Loucy (cell line): ENCODE results near the gene MAPKAP1.

ENCODE experiments used
- CTCF ChIP-seq: fragments of 200-600 bp; sonication (generic); conservative IDR thresholded peaks from 2 replicates; pipeline ENCODE4 v1.5.1; 2014; ENCODE audit warnings: mild to moderate bottlenecking, antibody characterized with exemption, low read length
- EZH2phosphoT487 ChIP-seq: fragments of 200-600 bp; IDR thresholded peaks from 2 replicates; pipeline ENCODE4 v1.6.1; 2018; ENCODE audit warnings: antibody characterized with exemption, mild to moderate bottlenecking, moderate library complexity, borderline replicate concordance

DNA sequence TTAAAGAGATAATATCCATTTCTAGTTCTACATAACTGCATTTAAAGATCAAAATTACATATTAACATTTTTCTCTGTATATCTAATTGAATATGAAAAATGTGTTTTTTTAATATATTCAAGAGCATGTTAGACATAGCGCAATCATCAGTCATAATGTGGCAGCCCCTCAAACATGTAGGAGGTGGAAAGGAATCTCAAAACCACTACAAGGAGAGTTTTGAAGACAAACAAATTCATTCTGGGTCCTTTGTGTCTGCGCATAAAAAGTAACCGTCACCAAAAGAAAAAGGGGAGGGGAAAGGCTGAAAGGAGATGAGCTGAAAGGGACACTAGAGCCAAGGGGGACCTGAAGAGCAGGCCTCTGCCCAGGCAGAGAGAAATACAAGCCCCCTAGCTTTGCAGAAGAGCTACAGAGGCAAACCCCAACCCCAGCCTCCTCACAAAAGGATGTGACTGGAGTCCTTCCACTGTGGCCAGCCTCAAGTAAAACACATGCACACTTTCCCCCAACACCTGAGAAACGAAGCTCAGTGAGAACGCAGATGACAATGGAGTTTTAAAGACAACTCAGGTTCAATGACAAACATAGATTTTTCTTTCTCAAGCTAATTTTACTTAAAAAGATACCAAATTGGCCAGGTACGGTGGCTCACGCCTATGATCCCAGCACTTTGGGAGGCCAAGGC lies 62.0 kb downstream of the MAPKAP1 start:
- no peak for TF ChIP-seq CTCF
- TF ChIP-seq EZH2phosphoT487: no peak
